H1 (cell line): ENCODE data around the gene C1orf210. TPM values are rescaled to one million over a fixed set of nuclear protein-coding genes. Genes with fewer than 3 reads are reported as not detected.

Experiments
- BRCA1 ChIP-seq: IDR thresholded peaks from 2 replicates; pipeline ENCODE4 v1.6.1; 2012; ENCODE audit warnings: low read depth, low read length, improper control_type of control experiment
- CBX8 ChIP-seq: fragments of 300-800, 300-1000 bp; sonication (generic); IDR thresholded peaks from 2 replicates; pipeline ENCODE4 v1.7.1; 2016; ENCODE audit warnings: low read depth, low read length, borderline replicate concordance
- CHD2 ChIP-seq: IDR thresholded peaks from 2 replicates; pipeline ENCODE4 v1.6.1; 2012; ENCODE audit warnings: low read length, improper control_type of control experiment
- JUND ChIP-seq: IDR thresholded peaks from 2 replicates; pipeline ENCODE4 v1.6.1; 2011; ENCODE audit warnings: mild to moderate bottlenecking, improper control_type of control experiment, low read length
- RBBP5 ChIP-seq: IDR thresholded peaks from 2 replicates; pipeline ENCODE4 v1.7.1; 2012; ENCODE audit warnings: low read depth, mild to moderate bottlenecking, inconsistent platforms, low read length, moderate library complexity, borderline replicate concordance
- SP4 ChIP-seq: IDR thresholded peaks from 2 replicates; pipeline ENCODE4 v1.6.1; 2012; ENCODE audit warnings: low read length, inconsistent platforms
- polyA plus RNA-seq, 7 experiments: library from polyadenylated mRNA; depleted of rRNA in 3 of 7; stranded (reverse) in 5 of 7; unstranded in 2 of 7; fragments of >200 nt in 5 of 7; fragments of 200-250 nt in 2 of 7; gene quantifications; 1 replicate in 5 of 7; 2 replicates in 1 of 7; 4 replicates in 1 of 7; pipeline versions ENCODE4 v1.2.1 to v1.2.3, GENCODE V29; 2011 to 2013; ENCODE audit warnings: missing spikeins in 2 of 7, mixed read lengths in 2 of 7
- total RNA-seq: library from RNA; stranded (reverse); fragmentation: NEBNext Ultra II Directional; extraction: Animal tissue kit (Norgen Biotek cat#: 25700); gene quantifications from 2 replicates; pipeline ENCODE4 v1.2.1, GENCODE V29; 2021
- TF ChIP-seq, protein P1 (sequence below): IDR thresholded peaks from 2 replicates; pipeline ENCODE4 v1.6.1; 2011; ENCODE audit warnings: low read length, improper control_type of control experiment

C1orf210 gene
- total and polyA plus RNA-seq, 2 of the 8 experiments (the other 6 are each of a cell fraction or from before 2014, with no cell fraction given) = 12.0 to 27.9 TPM

DNA sequence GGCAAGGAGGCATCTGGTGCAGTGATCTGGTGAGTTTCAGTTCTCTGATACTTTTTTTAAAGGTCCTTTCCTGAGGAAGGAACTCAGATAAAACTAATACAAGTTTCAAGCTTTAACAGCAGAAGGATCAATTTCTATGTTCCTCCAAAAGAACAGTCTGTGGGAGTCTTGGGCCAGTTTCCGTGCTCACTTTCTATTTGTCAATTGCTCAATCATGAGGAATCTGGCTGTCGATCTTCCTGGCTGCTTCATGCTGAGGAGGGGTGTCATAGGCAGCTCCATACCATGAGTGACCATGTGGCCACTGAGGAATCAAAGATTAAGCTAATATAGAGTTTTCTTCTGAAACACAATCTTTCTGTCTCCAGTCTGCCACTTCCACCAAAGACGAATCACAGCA lies 27.0 kb downstream of the C1orf210 start (continued):
- no peak for TF ChIP-seq CBX8
- TF ChIP-seq, protein P1, sequence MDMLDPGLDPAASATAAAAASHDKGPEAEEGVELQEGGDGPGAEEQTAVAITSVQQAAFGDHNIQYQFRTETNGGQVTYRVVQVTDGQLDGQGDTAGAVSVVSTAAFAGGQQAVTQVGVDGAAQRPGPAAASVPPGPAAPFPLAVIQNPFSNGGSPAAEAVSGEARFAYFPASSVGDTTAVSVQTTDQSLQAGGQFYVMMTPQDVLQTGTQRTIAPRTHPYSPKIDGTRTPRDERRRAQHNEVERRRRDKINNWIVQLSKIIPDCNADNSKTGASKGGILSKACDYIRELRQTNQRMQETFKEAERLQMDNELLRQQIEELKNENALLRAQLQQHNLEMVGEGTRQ = no peak
- no peak for TF ChIP-seq SP4
- TF ChIP-seq JUND = no peak
- TF ChIP-seq CHD2 = no peak
- TF ChIP-seq RBBP5 = no peak
- no peak for TF ChIP-seq BRCA1
